ENCODE data around the gene CTNS.

CTNS gene

GRCh38 chr17:3666516-3666915, 30.0 kb downstream of the CTNS start:
- Histone ChIP-seq H3K9me3 (ENCODE audit: control extremely low read depth in 1 of 5, control insufficient read depth in 4 of 5, insufficient read depth in 2 of 5, low read depth in 1 of 5, low read length in 4 of 5) (no peaks in the 10 kb centered on the region), H3K27ac (ENCODE audit: insufficient read depth in 1 of 2, low read depth in 1 of 2, low read length in 2 of 2, poor library complexity in 1 of 2, severe bottlenecking in 2 of 2) (no peak overlapping the region), H3K36me3 (ENCODE audit: control insufficient read depth in 4 of 4, insufficient read depth in 4 of 4, low read length in 3 of 4) (peaks cover 0 to 14% (median 7%) of the 10 kb centered on the region in 4 experiments), H3K4me3 (ENCODE audit: control insufficient read depth in 1 of 7, extremely low read depth in 1 of 7, insufficient read depth in 4 of 7, low read depth in 2 of 7, low read length in 6 of 7) (no peak overlapping the region), H3K27me3 (replicated peaks in 2 of 5; ENCODE audit: control insufficient read depth in 4 of 5, insufficient read depth in 5 of 5, low read length in 4 of 5) (no peaks in the 10 kb centered on the region), H3K4me1 (ENCODE audit: control extremely low read depth in 1 of 4, control insufficient read depth in 4 of 4, insufficient read depth in 4 of 4, low read length in 3 of 4) (peaks cover 5 to 23% (median 18%) of the 10 kb centered on the region in 4 experiments)
- 100% methylated on average over 3 of the region's 6 CpGs for WGBS (ENCODE audit: insufficient coverage)
- no peak for DNase-seq
- POLR2A ChIA-PET, result no interaction called here
- CTCF ChIA-PET, result interaction anchor here (2.0 kb wide), 1 partner anchor 18 kb away, joined by 8 read pairs; no protein-coding TSS in a partner anchor

DNA sequence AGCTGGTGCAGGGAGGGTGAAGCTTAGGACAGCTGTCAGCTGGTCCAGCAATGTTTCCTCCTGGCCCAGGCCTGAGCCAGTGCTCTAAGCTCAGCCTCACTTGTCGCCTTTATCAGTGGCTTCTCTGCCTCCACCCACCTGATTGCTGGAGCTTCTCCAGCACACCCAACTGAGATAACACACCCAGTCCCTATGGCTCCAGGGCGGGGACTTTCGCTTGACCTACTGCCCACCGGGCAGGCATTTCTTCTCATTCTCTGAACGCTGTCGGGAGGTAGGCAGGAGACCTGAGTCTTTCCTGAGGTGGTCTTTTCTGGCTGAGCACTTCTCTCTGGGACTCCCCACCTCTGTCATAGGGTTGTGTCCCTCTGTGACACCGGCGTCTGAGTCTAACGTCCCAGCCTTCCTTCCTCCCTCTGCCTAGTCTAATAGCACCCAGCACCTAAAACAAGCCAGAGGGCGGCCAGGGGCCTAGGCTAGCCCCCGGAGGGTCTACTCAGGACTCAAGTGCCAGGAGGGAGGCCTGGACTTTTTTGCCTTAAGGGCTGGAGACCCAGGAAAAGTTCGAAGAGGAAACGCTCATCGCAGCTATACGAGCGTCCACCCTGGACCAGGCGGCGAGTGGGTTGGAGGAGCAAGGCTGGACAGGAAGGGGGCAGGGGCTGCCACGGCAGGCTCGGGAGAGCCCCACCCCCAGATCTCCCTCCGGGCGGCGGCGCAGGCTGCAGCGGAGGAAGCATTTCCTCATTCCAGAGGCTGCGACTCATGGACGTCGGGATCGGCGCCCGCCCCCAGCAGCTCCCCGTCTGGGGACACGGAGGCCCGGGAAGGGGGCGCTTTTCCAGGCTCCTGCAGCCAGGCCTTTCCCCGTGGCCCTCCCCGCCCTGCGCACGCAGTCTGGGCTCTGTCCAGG, 31.1 kb downstream of the CTNS start:
- H3K27ac ChIP-seq (ENCODE audit: insufficient read depth in 1 of 2, low read depth in 1 of 2, low read length in 2 of 2, poor library complexity in 1 of 2, severe bottlenecking in 2 of 2), result peak overlapping the region in 1 of 2 experiments; percentile 14
- 13% methylated on average over 33 of the region's 39 CpGs for WGBS (ENCODE audit: insufficient coverage)
- H3K36me3 ChIP-seq (ENCODE audit: control insufficient read depth in 4 of 4, insufficient read depth in 4 of 4, low read length in 3 of 4), result peaks cover 0 to 14% (median 7%) of the 10 kb centered on the region in 4 experiments
- POLR2A ChIA-PET, result no interaction called here
- peak overlapping the region; percentile 90 to 99 (median 95) for H3K4me3 ChIP-seq (ENCODE audit: control insufficient read depth in 1 of 7, extremely low read depth in 1 of 7, insufficient read depth in 4 of 7, low read depth in 2 of 7, low read length in 6 of 7)
- H3K27me3 ChIP-seq (replicated peaks in 2 of 5; ENCODE audit: control insufficient read depth in 4 of 5, insufficient read depth in 5 of 5, low read length in 4 of 5), result no peaks in the 10 kb centered on the region
- CTCF ChIA-PET, result interaction anchor here (1.0 to 2.0 kb wide), 2 partner anchors 9 to 19 kb away, joined by 3 to 8 read pairs; no protein-coding TSS in a partner anchor
- no peaks in the 10 kb centered on the region for H3K9me3 ChIP-seq (ENCODE audit: control extremely low read depth in 1 of 5, control insufficient read depth in 4 of 5, insufficient read depth in 2 of 5, low read depth in 1 of 5, low read length in 4 of 5)
- peaks cover 5 to 23% (median 18%) of the 10 kb centered on the region in 4 experiments for H3K4me1 ChIP-seq (ENCODE audit: control extremely low read depth in 1 of 4, control insufficient read depth in 4 of 4, insufficient read depth in 4 of 4, low read length in 3 of 4)
- peak in 1 of 3 donors; percentile 19 for DNase-seq

DNA sequence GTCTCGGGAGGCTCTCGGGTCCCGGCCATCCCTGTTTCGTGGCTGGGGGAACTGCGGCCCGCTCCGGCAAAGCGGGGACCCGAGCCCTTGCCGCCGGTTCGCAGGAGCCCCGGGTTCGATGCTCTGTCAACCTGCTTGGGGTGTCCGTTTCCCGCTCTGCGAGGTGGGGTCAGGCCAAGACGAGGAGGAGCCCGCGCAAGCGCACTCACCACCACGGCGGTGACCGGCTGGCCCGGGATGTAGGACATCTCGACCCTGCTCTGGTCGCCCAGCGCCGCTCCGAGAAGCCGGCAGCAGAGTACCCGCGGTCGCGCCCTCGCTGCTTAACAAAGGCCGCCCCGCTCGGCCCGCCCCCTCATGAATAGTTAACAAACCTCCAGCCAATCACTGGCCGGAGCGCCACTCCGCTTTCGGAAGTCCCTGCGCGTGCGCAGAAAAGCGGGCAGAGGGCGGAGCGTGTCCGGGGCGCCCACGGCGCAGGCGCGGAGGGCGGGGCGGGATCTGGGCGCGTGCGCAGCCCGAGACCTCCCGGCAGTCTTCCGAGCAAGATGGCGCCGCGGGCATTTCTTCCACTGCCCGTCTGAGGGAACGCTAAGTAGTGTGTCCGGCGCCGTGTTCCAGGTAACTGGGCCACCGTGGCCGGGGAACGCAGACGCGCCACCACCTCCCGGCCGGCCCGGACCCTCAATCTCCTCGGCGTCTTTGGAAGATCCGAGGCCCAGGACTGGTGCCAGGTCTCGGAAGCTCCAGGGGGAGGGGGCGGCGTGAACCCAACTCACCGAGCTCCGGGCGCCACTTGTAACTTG, 31.9 kb downstream of the CTNS start, which contains the start of the genes EMC6 and TAX1BP3:
Gene EMC6, plus strand, starts transcription at position 534 of the 806 bp plus-strand sequence. CDS start 335 bp downstream, outside the sequence.
Gene TAX1BP3, minus strand, starts transcription at position 300 of the 806 bp plus-strand sequence. Its CDS starts 52 bp downstream, at position 248.
- CTCF ChIA-PET, result interaction anchor here (1.0 to 2.0 kb wide), 3 partner anchors 14 to 21 kb away, joined by 3 to 8 read pairs (median 3); no protein-coding TSS in a partner anchor
- peak; percentile 94 to 97 (median 96) for DNase-seq
- under 1% methylated on average over 76 of the region's 89 CpGs for WGBS (ENCODE audit: insufficient coverage)
- peak within 1 kb of the TSS; percentile 86 to 92 for H3K27ac ChIP-seq (ENCODE audit: insufficient read depth in 1 of 2, low read depth in 1 of 2, low read length in 2 of 2, poor library complexity in 1 of 2, severe bottlenecking in 2 of 2)
- H3K36me3 ChIP-seq (ENCODE audit: control insufficient read depth in 4 of 4, insufficient read depth in 4 of 4, low read length in 3 of 4), result peaks cover 0 to 8% (median 5%) of the 10 kb centered on the region in 4 experiments
- peak within 1 kb of the TSS; percentile 90 to 99 (median 95) for H3K4me3 ChIP-seq (ENCODE audit: control insufficient read depth in 1 of 7, extremely low read depth in 1 of 7, insufficient read depth in 4 of 7, low read depth in 2 of 7, low read length in 6 of 7)
- H3K4me1 ChIP-seq (ENCODE audit: control extremely low read depth in 1 of 4, control insufficient read depth in 4 of 4, insufficient read depth in 4 of 4, low read length in 3 of 4), result peaks cover 5 to 23% (median 18%) of the 10 kb centered on the region in 4 experiments
- no peaks in the 10 kb centered on the region for H3K27me3 ChIP-seq (replicated peaks in 2 of 5; ENCODE audit: control insufficient read depth in 4 of 5, insufficient read depth in 5 of 5, low read length in 4 of 5)
- no peaks in the 10 kb centered on the region for H3K9me3 ChIP-seq (ENCODE audit: control extremely low read depth in 1 of 5, control insufficient read depth in 4 of 5, insufficient read depth in 2 of 5, low read depth in 1 of 5, low read length in 4 of 5)
- POLR2A ChIA-PET, result interaction anchor here (0.6 to 1.0 kb wide), 2 partner anchors 10 to 32 kb away, joined by 3 to 4 read pairs; partner anchors contain the start of genes CTNS and SHPK

- Histone ChIP-seq H3K27me3 (replicated peaks in 2 of 5; ENCODE audit: control insufficient read depth in 4 of 5, insufficient read depth in 5 of 5, low read length in 4 of 5) (no peaks in the 10 kb centered on the region), H3K9me3 (ENCODE audit: control extremely low read depth in 1 of 5, control insufficient read depth in 4 of 5, insufficient read depth in 2 of 5, low read depth in 1 of 5, low read length in 4 of 5) (no peaks in the 10 kb centered on the region), H3K4me3 (ENCODE audit: control insufficient read depth in 1 of 7, extremely low read depth in 1 of 7, insufficient read depth in 4 of 7, low read depth in 2 of 7, low read length in 6 of 7) (peak overlapping the region; percentile 90 to 99 (median 95)), H3K4me1 (ENCODE audit: control extremely low read depth in 1 of 4, control insufficient read depth in 4 of 4, insufficient read depth in 4 of 4, low read length in 3 of 4) (peaks cover 5 to 23% (median 18%) of the 10 kb centered on the region in 4 experiments), H3K27ac (ENCODE audit: insufficient read depth in 1 of 2, low read depth in 1 of 2, low read length in 2 of 2, poor library complexity in 1 of 2, severe bottlenecking in 2 of 2) (peak overlapping the region; percentile 86 to 92), H3K36me3 (ENCODE audit: control insufficient read depth in 4 of 4, insufficient read depth in 4 of 4, low read length in 3 of 4) (peaks cover 0 to 6% (median 4%) of the 10 kb centered on the region in 4 experiments)
- no peak for DNase-seq
- ChIA-PET CTCF (interaction anchor here (1.0 kb wide), 2 partner anchors 14 to 21 kb away, joined by 3 read pairs; no protein-coding TSS in a partner anchor), POLR2A (interaction anchor here (0.6 to 1.0 kb wide), 2 partner anchors 11 to 33 kb away, joined by 3 to 4 read pairs; partner anchors contain the start of genes CTNS and SHPK)
- WGBS (ENCODE audit: insufficient coverage), result under 1% methylated on average over 30 of the region's 32 CpGs
These were observed 32.5 kb downstream of the CTNS start for GRCh38 chr17:3669085-3669347.

DNA sequence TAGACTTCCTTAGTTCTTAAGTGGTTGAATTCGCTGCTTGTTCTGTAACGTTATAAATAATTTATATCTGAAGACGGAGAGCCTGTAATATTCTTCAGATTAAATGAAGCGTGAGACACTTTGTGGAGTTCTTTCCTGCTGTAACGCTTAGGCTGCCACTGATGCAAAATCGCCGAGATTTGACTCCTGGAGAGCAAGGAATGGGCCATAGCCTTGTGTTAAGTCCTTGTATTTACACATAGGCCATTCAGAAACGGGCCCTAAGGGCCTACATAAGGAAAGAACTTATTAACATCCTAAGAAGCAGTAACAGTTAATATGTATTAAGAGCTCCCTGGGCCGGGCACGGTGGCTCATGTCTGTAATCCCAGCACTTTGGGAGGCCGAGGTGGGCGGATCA, 33.0 kb downstream of the CTNS start:
- ChIA-PET CTCF (interaction anchor here (1.0 to 1.1 kb wide), 2 partner anchors 13 kb away, joined by 3 to 5 read pairs; no protein-coding TSS in a partner anchor), POLR2A (no interaction called here)
- 66% methylated on average over 12 of the region's 12 CpGs for WGBS (ENCODE audit: insufficient coverage)
- Histone ChIP-seq H3K36me3 (ENCODE audit: control insufficient read depth in 4 of 4, insufficient read depth in 4 of 4, low read length in 3 of 4) (peaks cover 0 to 4% (median 3%) of the 10 kb centered on the region in 4 experiments), H3K9me3 (ENCODE audit: control extremely low read depth in 1 of 5, control insufficient read depth in 4 of 5, insufficient read depth in 2 of 5, low read depth in 1 of 5, low read length in 4 of 5) (no peaks in the 10 kb centered on the region), H3K4me3 (ENCODE audit: control insufficient read depth in 1 of 7, extremely low read depth in 1 of 7, insufficient read depth in 4 of 7, low read depth in 2 of 7, low read length in 6 of 7) (peak overlapping the region in 6 of 7 experiments; percentile 90 to 99 (median 94)), H3K27ac (ENCODE audit: insufficient read depth in 1 of 2, low read depth in 1 of 2, low read length in 2 of 2, poor library complexity in 1 of 2, severe bottlenecking in 2 of 2) (peak overlapping the region; percentile 86 to 92), H3K4me1 (ENCODE audit: control extremely low read depth in 1 of 4, control insufficient read depth in 4 of 4, insufficient read depth in 4 of 4, low read length in 3 of 4) (peaks cover 5 to 23% (median 18%) of the 10 kb centered on the region in 4 experiments), H3K27me3 (replicated peaks in 2 of 5; ENCODE audit: control insufficient read depth in 4 of 5, insufficient read depth in 5 of 5, low read length in 4 of 5) (no peaks in the 10 kb centered on the region)
- peak in 1 of 3 donors; percentile 7 for DNase-seq

DNA sequence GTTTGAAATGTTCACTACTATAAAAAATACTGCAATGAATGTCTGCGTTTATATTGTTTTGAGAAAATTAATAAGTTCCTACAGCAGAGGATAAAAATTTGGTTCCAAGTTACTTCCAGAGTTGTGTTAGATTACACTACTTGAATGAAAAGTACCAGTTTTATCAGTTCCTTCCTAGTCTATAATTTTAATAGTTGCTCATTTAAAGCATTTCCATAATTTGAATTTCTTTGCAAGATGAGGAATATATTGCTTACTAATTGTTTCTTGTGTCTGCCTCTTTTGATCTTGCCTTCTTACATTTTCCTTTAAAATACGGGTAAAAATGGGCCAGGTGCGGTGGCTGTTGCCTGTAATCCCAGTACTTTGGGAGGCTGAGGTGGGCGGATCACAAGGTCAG, 36.0 kb downstream of the CTNS start:
- Histone ChIP-seq H3K27ac (ENCODE audit: insufficient read depth in 1 of 2, low read depth in 1 of 2, low read length in 2 of 2, poor library complexity in 1 of 2, severe bottlenecking in 2 of 2) (no peak overlapping the region), H3K36me3 (ENCODE audit: control insufficient read depth in 4 of 4, insufficient read depth in 4 of 4, low read length in 3 of 4) (peaks cover 0 to 4% (median 3%) of the 10 kb centered on the region in 4 experiments), H3K4me3 (ENCODE audit: control insufficient read depth in 1 of 7, extremely low read depth in 1 of 7, insufficient read depth in 4 of 7, low read depth in 2 of 7, low read length in 6 of 7) (no peak overlapping the region), H3K27me3 (replicated peaks in 2 of 5; ENCODE audit: control insufficient read depth in 4 of 5, insufficient read depth in 5 of 5, low read length in 4 of 5) (no peaks in the 10 kb centered on the region), H3K4me1 (ENCODE audit: control extremely low read depth in 1 of 4, control insufficient read depth in 4 of 4, insufficient read depth in 4 of 4, low read length in 3 of 4) (peaks cover 5 to 19% (median 15%) of the 10 kb centered on the region in 4 experiments), H3K9me3 (ENCODE audit: control extremely low read depth in 1 of 5, control insufficient read depth in 4 of 5, insufficient read depth in 2 of 5, low read depth in 1 of 5, low read length in 4 of 5) (no peaks in the 10 kb centered on the region)
- 100% methylated on average over 2 of the region's 4 CpGs for WGBS (ENCODE audit: insufficient coverage)
- no peak for DNase-seq
- ChIA-PET CTCF (no interaction called here), POLR2A (no interaction called here)
